Gastrocnemius medialis (tissue), 4 donors: ENCODE data around the gene LMX1B.

Source experiments
- POLR2A ChIP-seq, 2 donors: fragments of 450-650 bp; IDR thresholded peaks; one replicate each; pipeline ENCODE4 v1.6.1; 2017; ENCODE audit warnings: antibody characterized with exemption in 2 of 2, mild to moderate bottlenecking in 2 of 2, moderate library complexity in 2 of 2
- TF ChIP-seq, protein P1 (sequence below), 5 experiments: fragments of 450-650 bp in 3 of 5; fragments of 200-600 bp in 2 of 5; sonication (generic) in 2 of 5; IDR thresholded peaks in 4 of 5; conservative IDR thresholded peaks in 1 of 5; 1 replicate in 4 of 5; 2 replicates in 1 of 5; pipeline ENCODE4 v1.5.1; 2016 to 2019; ENCODE audit warnings: antibody characterized with exemption in 5 of 5, mild to moderate bottlenecking in 3 of 5, moderate library complexity in 3 of 5

DNA sequence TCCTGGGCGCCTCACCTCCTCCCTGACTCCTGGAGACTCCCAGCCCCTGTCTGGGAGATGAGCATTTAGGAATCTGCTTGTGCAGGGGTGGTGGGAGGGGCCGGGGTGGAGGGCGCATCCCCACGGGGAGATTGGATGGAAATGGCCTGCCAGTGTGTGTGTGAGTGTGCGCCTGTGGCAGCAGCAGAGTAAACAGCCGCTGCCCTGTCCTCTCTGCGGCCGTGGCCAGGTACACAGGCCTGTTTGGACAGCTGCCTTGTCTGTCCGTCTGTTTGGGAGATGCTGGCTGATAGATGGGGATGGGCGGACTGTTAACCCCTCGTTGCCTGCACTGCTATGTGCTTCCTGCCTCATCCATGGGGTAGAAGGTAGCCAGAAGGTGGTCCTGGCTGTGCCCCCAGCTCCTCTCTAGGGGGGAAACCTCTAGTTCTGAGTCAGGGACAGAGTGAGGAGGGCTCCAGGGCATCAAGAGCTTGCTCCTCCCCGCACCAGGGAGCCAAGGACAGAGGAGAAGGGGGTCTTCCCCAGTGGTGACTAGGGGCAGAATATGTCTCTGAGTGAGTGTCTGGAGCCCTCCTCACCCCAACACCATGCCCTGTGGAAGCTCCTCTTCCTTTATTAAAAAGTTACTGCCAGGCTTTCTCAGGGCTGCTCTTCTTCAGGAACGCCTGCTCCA, 60.1 kb downstream of the LMX1B start:
- TF ChIP-seq POLR2A (IDR thresholded peaks at IDR 0.05), result no peak
- TF ChIP-seq, protein P1, sequence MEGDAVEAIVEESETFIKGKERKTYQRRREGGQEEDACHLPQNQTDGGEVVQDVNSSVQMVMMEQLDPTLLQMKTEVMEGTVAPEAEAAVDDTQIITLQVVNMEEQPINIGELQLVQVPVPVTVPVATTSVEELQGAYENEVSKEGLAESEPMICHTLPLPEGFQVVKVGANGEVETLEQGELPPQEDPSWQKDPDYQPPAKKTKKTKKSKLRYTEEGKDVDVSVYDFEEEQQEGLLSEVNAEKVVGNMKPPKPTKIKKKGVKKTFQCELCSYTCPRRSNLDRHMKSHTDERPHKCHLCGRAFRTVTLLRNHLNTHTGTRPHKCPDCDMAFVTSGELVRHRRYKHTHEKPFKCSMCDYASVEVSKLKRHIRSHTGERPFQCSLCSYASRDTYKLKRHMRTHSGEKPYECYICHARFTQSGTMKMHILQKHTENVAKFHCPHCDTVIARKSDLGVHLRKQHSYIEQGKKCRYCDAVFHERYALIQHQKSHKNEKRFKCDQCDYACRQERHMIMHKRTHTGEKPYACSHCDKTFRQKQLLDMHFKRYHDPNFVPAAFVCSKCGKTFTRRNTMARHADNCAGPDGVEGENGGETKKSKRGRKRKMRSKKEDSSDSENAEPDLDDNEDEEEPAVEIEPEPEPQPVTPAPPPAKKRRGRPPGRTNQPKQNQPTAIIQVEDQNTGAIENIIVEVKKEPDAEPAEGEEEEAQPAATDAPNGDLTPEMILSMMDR (IDR thresholded peaks at IDR 0.05 in 4 of 5, conservative IDR thresholded peaks at IDR 0.05 in 1 of 5), result no peak
